SK-N-DZ (cell line): ENCODE data around the gene OPRPN. TPM values are rescaled to one million over a fixed set of nuclear protein-coding genes. Genes with fewer than 3 reads are reported as not detected.
A peak's percentile ranks its signal among the peaks of the same experiment; 100 is the strongest.

Experiments used
- DNase-seq: peaks from one replicate; pipeline ENCODE4 v3.0.0-alpha.2; 2015; ENCODE audit warnings: low spot score
- polyA plus RNA-seq, 2 experiments: library from polyadenylated mRNA; depleted of rRNA; stranded (reverse); fragments of >200 nt; gene quantifications; 2 replicates each; pipeline ENCODE4 v1.2.3, GENCODE V29; 2014

The OPRPN gene
- not detected in 2 replicates for polyA plus RNA-seq (2014; cell fraction: cytosol; rRNA removed)
- polyA plus RNA-seq (2014; cell fraction: nucleus; rRNA removed): not detected in 2 replicates

DNA sequence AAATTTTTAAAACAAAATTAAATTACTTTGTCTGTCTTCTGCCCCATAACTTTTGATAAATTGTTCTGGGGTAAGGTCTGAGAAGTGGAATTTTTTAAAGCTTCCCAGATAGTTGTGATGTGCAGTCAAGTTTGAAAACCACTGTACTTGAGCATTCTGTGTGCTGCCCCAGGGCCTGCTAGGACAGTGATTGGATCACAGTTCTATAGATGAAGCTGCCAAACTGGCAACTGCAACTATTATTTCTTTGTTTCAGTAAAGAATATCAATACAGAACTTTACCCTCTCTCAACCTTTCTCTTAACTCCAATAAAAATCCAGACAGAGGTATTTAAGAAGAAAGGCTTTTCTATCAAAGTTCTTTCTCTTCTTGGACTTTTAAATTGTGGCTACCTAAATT, at the start of gene OPRPN:
Gene OPRPN (plus strand): TSS at position 361 of the 400 bp plus-strand sequence. CDS start 1,346 bp downstream, outside the sequence.
- no peak for DNase-seq

DNA sequence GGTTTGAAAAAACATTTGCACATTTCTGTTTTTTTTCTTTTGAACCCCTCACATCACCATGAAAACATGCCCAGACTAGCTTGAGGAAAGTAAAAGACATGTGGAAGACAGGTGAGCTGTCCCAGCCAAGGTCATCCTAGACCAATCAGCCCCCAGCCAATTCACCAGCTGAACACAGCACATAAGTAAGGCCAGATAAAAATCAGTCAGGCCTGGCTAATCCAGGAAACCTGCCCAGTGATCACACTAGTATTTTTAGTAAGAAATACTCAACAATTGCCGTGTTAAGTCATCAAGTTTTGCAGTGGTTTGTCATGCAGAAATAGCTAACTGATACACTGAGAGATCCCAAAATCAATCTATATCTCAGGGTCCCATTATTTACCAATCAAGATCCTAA, 41.6 kb upstream of the OPRPN start:
- DNase-seq: no peak

DNA sequence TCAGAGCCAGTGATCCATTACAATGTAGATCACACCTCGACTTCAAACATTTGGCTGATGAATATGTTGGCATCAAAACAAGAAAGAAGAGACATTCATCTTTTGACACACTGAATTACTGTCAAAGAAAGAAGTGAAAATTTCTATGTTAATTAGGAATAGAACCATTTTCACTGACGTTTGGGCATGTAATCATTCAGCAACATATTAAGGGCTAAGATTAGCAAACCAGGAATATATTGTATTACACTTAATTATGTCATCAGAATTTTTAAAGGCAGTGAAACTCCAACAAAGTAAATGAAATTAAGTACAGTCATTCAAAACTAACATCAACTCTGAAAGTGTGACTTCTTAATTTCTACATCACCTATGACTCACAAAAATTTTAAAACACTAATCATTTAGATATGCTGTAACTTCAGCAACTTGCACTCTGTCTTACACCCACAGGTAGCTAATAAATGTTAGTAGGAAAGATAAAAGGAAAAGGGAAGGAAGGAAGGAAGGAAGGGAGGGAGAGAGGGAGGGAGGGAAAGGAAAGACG, 38.6 kb upstream of the OPRPN start:
- DNase-seq: no peak

GRCh38 chr4:70360460-70360859, 37.3 kb upstream of the OPRPN start, which contains the start of gene SMR3A:
Gene SMR3A (plus strand): TSS chr4:70360760. CDS start chr4:70362116, 1,356 bp downstream.
- no peak for DNase-seq

GRCh38 chr4:70364002-70364401, 33.7 kb upstream of the OPRPN start:
- DNase-seq: no peak

- DNase-seq: no peak
These were observed 32.3 kb upstream of the OPRPN start for GRCh38 chr4:70365479-70365878.

DNA sequence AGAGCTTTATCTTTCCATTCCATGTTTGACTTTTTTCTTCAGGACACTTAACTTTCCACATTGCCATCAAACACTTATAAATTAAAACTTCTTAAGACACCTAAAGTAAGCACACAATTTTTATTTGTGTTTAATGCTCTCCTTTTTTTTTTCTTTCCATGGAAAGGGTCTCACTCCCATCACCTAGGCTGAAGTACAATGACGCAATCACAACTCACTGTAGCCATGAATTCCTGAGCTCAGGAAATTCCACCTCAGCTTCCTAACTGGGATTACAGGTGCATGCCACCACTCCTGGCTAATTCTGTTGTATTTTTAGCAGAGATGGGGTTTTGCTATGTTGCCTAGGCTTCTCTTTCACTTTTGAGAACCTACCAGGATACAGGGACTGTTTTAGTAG, 29.9 kb upstream of the OPRPN start:
- DNase-seq: no peak

DNA sequence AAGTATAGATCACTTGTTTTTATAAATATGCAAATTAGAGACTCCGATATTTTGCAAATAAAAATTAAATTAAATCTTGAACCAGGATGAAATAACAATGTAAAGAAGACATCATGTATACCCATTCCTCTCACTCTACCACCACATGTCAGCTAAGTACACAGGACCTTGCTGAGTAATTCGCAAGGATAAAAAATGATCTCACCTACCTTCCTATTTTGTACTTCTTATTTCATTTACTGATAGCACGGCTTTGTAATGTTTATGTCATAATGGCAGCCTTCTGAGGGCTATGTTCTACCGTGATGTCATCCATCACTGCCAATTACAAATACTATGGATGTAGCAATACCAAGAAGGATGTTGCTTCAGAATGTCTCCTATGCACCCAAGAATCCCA, 25.8 kb upstream of the OPRPN start:
- no peak for DNase-seq

- no peak for DNase-seq
These were observed 25.0 kb upstream of the OPRPN start for GRCh38 chr4:70372760-70373159.

DNA sequence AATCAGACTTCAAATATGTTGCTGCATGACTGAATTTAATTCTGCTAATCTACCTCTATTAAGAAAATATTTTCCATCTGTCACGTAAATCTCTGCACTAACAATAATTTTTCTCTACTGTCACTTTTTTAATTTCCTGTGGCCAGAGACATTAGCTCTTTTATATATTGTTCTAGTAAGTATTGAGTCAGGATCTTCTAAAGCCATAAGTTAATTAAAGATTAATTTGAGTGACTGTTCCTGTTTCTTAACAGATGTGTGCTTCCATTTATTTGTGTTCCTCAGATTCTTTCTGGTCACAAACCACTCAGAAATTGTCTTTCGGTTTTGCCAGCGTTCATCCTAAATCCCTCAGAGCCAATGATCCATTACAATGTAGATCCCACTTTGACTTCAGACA, 17.2 kb upstream of the OPRPN start:
- DNase-seq: no peak

GRCh38 chr4:70382691-70383181, 15.0 kb upstream of the OPRPN start, which contains the start of gene SMR3B:
Gene SMR3B (plus strand): TSS chr4:70383131. CDS start chr4:70384511, 1,380 bp downstream.
- no peak for DNase-seq

- no peak for DNase-seq
These were observed 5.5 kb upstream of the OPRPN start for GRCh38 chr4:70392057-70392776.

DNA sequence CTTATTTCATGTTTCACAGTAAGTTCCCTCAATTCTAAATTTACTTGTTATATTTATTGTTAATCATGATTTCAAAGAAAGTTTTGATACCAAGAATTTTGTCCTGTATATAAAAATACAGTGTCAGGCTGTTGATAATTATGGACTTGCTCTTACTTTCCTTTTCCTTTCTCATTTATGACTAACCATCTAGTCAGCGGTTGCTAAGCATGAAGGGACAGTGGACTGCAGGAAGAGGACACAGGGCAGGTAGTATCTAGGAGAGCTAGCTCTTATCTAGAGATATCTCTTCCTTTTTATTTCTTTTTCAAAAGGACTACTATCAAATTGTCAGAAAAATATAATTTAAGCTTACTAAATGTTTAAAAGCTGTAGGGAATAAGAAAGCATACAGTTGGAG, 1.6 kb downstream of the OPRPN start:
- DNase-seq: no peak

- DNase-seq: no peak
These were observed 5.0 kb downstream of the OPRPN start for GRCh38 chr4:70402762-70403161.

GRCh38 chr4:70405765-70406164, 8.0 kb downstream of the OPRPN start:
- no peak for DNase-seq

- DNase-seq: no peak
These were observed 27.6 kb downstream of the OPRPN start for GRCh38 chr4:70425306-70425705.

DNA sequence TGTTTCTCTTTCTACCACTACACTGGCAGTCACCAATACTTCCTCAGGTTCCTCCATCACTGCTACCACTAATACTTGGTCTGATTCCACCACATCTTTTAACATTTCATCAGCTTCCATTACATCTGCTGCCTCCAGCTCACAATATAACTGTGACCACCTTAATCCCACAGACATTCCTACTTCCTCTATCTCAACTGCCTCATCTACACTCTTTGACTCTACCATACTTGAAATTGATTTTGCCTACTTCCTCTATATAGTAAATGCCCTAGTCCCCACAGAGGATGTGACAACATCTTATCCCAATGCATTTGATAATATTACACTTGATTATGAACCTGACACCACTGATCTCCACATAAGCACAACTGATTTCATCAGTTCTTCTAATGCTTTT, 29.0 kb downstream of the OPRPN start:
- DNase-seq: no peak

GRCh38 chr4:70437197-70437596, 39.5 kb downstream of the OPRPN start:
- peak; percentile 6 for DNase-seq

- no peak for DNase-seq
These were observed 44.7 kb downstream of the OPRPN start for GRCh38 chr4:70442474-70442873.

DNA sequence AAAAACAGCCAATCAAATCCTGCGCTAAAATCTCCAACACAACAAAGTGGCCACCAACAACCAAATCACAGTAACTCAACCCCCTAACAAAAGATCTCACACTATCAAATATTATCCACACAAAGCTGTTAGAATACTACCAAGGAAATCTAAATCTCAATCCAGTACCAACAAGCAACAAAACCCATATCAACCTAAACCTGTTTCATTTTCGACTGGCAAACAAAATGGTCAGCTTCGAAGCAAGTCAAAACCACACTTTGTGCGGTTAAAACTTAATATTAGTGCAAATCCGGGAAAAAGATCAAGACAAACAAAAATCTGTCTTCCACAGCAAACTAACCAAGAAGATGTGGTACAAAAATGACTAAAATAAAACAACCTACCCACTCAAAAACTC, 45.6 kb downstream of the OPRPN start:
- DNase-seq: no peak

DNA sequence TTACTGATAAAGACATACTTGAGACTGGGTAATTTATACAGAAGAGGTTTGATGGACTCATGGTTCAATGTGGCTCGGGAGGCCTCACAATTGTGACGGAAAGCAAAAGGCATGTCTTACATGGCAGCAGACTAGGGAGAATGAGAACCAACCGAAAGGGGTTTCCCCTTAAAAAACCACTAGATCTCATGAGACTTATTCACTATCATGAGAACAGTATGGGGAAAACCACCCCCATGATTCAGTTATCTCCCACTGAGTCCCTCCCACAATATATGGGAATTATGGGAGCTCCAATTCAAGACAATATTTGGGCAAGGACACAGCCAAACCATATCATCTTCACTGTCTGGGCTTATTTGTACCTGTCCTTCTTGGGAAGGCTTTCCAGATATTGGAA, 51.5 kb downstream of the OPRPN start:
- no peak for DNase-seq

DNA sequence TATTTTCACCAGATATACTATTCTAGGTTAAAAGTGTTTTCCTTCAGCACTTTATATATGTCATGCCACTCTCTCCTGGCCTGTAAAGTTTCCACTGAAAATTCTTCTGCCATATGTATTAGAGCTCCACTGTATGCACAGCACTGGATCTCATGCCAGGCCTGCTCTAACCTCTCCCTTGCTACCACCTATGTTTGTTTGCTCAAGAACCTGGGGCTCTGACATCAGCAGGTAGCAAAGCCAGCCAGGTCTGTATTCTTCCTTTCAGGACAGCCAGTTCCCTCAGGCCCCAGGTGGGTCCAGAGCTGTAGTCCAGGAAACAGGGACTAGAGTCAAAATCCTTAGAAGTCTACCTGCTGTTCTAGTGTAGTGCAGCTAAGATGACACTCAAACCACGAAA, 55.2 kb downstream of the OPRPN start:
- DNase-seq: no peak
